B cell (primary cell): ENCODE data around the gene TCERG1L. TPM values are rescaled to one million over a fixed set of nuclear protein-coding genes. Genes with fewer than 3 reads are reported as not detected.

Source experiments
- ATAC-seq: fragments of 200-7000 bp; cut with Tn5 transposase; one replicate; pipeline ENCODE4 v1.10.0; 2021; ENCODE audit warnings: low read depth, mild to moderate bottlenecking, moderate number of reproducible peaks, moderate library complexity
- CTCF ChIA-PET: fragments of 350-600 bp; sonication (Branson Sonifier 250); formaldehyde crosslinking; loops from one replicate; lab custom pipeline; 2021; ENCODE audit warnings: antibody characterized with exemption, inconsistent platforms; lab: Charles Lee
- POLR2A ChIA-PET: fragments of 350-600 bp; sonication (Branson Sonifier 250); formaldehyde crosslinking; loops from one replicate; lab custom pipeline; 2021; ENCODE audit warnings: antibody characterized with exemption; lab: Charles Lee
- DNase-seq: peaks from one replicate; pipeline ENCODE4 v3.0.0; 2013
- H2AFZ ChIP-seq: 2 replicates; pipeline ENCODE4 v1.6.1; 2012; ENCODE audit warnings: mild to moderate bottlenecking, low read depth, low read length; ENCODE audit not compliant: insufficient read depth, poor library complexity, severe bottlenecking
- H3K27ac ChIP-seq, 2 donors: 1 replicate in 1 of 2; 2 replicates in 1 of 2; pipeline ENCODE4 v1.5.1; 2012 to 2013; ENCODE audit warnings: low read length in 2 of 2, mild to moderate bottlenecking in 2 of 2, moderate library complexity in 1 of 2
- H3K27me3 ChIP-seq, 4 experiments: fragments of 200-600 bp in 1 of 4; sonication (generic) in 1 of 4; replicated peaks in 1 of 4; 1 replicate in 2 of 4; 2 replicates in 2 of 4; pipeline versions ENCODE4 v1.6.1 to v1.7.0; 2013 to 2016; ENCODE audit warnings: low read length in 3 of 4, mild to moderate bottlenecking in 2 of 4, mixed read lengths in 1 of 4, moderate library complexity in 1 of 4; ENCODE audit not compliant: insufficient read depth in 4 of 4, control insufficient read depth in 3 of 4; ENCODE audit errors: control extremely low read depth in 1 of 4
- H3K36me3 ChIP-seq, 2 experiments: replicated peaks in 1 of 2; 1 replicate in 1 of 2; 2 replicates in 1 of 2; pipeline versions ENCODE4 v1.6.1 to v1.7.1; 2013; ENCODE audit warnings: low read length in 1 of 2; ENCODE audit not compliant: insufficient read depth in 2 of 2, control insufficient read depth in 1 of 2; ENCODE audit errors: control extremely low read depth in 1 of 2, extremely low read depth in 1 of 2
- H3K4me1 ChIP-seq, 2 donors: fragments of 200-600 bp in 1 of 2; sonication (generic) in 1 of 2; 1 replicate in 1 of 2; 2 replicates in 1 of 2; pipeline versions ENCODE4 v1.5.1 to v1.6.1; 2013 to 2017; ENCODE audit warnings: low read length in 2 of 2; ENCODE audit not compliant: control insufficient read depth in 2 of 2, insufficient read depth in 2 of 2
- H3K4me2 ChIP-seq: replicated peaks from 2 replicates; pipeline ENCODE3; 2012; ENCODE audit warnings: mild to moderate bottlenecking, low read depth, low read length; ENCODE audit not compliant: poor library complexity, severe bottlenecking
- H3K4me3 ChIP-seq, 5 experiments: fragments of 200-600 bp in 1 of 5; sonication (generic) in 1 of 5; 1 replicate in 3 of 5; 2 replicates in 2 of 5; pipeline versions ENCODE4 v1.5.1 to v1.7.0; 2011 to 2016; ENCODE audit warnings: low read length in 4 of 5, mild to moderate bottlenecking in 4 of 5, low read depth in 2 of 5, control low read depth in 1 of 5, moderate library complexity in 1 of 5; ENCODE audit not compliant: insufficient read depth in 1 of 5; ENCODE audit errors: control extremely low read depth in 1 of 5, extremely low read depth in 1 of 5
- H3K79me2 ChIP-seq: fragments of 200-600 bp; sonication (generic); one replicate; pipeline ENCODE4 v1.6.0; 2016; ENCODE audit warnings: low read length; ENCODE audit not compliant: control insufficient read depth, insufficient read depth
- H3K9ac ChIP-seq: fragments of 200-600 bp; sonication (generic); 2 replicates; pipeline ENCODE4 v1.6.1; 2017; ENCODE audit warnings: mild to moderate bottlenecking, low read length, moderate library complexity
- H3K9me3 ChIP-seq, 3 donors: one replicate each; pipeline versions ENCODE4 v1.6.1 to v1.7.1; 2013; ENCODE audit warnings: low read length in 2 of 3; ENCODE audit not compliant: control insufficient read depth in 2 of 3, insufficient read depth in 1 of 3; ENCODE audit errors: control extremely low read depth in 1 of 3
- H4K20me1 ChIP-seq: 2 replicates; pipeline ENCODE4 v1.6.0; 2012; ENCODE audit warnings: mild to moderate bottlenecking, low read length; ENCODE audit not compliant: insufficient read depth, control insufficient read depth, poor library complexity, severe bottlenecking
- H3K27ac Mint-ChIP-seq: one replicate; pipeline ENCODE4 v1.8.0; 2021; ENCODE audit warnings: mixed read lengths
- H3K27me3 Mint-ChIP-seq: one replicate; pipeline ENCODE4 v1.8.0; 2021; ENCODE audit warnings: mixed read lengths
- H3K4me1 Mint-ChIP-seq: one replicate; pipeline ENCODE4 v1.8.0; 2021; ENCODE audit warnings: mixed read lengths
- H3K4me3 Mint-ChIP-seq: one replicate; pipeline ENCODE4 v1.8.0; 2021; ENCODE audit warnings: mixed read lengths
- H3K9me3 Mint-ChIP-seq: one replicate; pipeline ENCODE4 v1.8.0; 2022; ENCODE audit warnings: mixed read lengths; ENCODE audit not compliant: insufficient read depth
- EZH2 ChIP-seq: IDR thresholded peaks from 2 replicates; pipeline ENCODE4 v1.6.1; 2012; ENCODE audit warnings: borderline replicate concordance, low read depth, mild to moderate bottlenecking, moderate library complexity, low read length; ENCODE audit not compliant: insufficient read depth, poor library complexity, severe bottlenecking
- WGBS: methylation state at CpG from one replicate; pipeline ENCODE4 v1.1.5; 2013; ENCODE audit warnings: missing lambda C conversion rate; ENCODE audit not compliant: insufficient coverage; 5-methylcytosine and 5-hydroxymethylcytosine counted together
- intact Hi-C: fragments of 100-400 bp; cut with micrococcal nuclease; formaldehyde crosslinking; loops from one replicate; pipeline ENCODE4 v1.10.0; 2022
- polyA plus RNA-seq: library from polyadenylated mRNA; depleted of rRNA; stranded (reverse); fragments of >200 nt; gene quantifications from 2 replicates; pipeline ENCODE4 v1.2.3, GENCODE V29; 2012
- total RNA-seq, 2 donors: library from RNA; stranded (reverse); fragments of 120-200 nt in 1 of 2; gene quantifications; 1 replicate in 1 of 2; 2 replicates in 1 of 2; pipeline versions ENCODE4 v1.2.3 to v1.2.4, GENCODE V29; 2013 to 2022
- TF ChIP-seq, protein P1 (sequence below): fragments of 200-600 bp; IDR thresholded peaks from one replicate; pipeline ENCODE4 v1.8.0; 2022; ENCODE audit warnings: antibody characterized with exemption, mild to moderate bottlenecking

The TCERG1L gene
- total and polyA plus RNA-seq, 2 donors (not counting 1 experiment from before 2014, with no cell fraction given), result 0.10 TPM; not detected in 1

DNA sequence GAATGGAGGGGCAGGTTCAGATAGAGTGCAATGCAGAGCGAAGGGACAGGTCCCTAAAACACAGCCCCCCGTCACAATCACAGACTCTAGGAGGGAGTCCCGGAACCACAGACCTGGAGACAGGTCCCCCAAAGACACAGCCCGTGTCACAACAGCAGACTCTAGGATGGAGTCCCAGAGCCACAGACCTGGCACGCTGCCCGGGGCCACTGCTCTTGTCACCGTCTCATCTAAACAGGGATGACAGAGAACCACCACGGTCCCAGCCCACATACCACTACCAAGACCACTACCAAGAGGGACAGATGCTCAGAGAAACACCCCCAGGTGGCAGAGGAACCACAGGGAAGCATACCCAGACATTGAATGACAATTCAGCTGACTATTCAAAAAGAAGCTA is 183.9 kb downstream of the TCERG1L start:
- no peak overlapping the region for H3K4me3 Mint-ChIP-seq
- peaks cover 0 to 37% (median 0%) of the 10 kb centered on the region in 3 donors for H3K9me3 ChIP-seq
- POLR2A ChIA-PET, result no interaction called here
- H3K4me3 ChIP-seq, result no peak overlapping the region
- H3K4me2 ChIP-seq, result no peak overlapping the region
- H3K27ac Mint-ChIP-seq, result no peak overlapping the region
- intact Hi-C loops, result no loop called here
- CTCF ChIA-PET, result no interaction called here
- H3K4me1 ChIP-seq, result no peaks in the 10 kb centered on the region
- ATAC-seq (no peak), DNase-seq (peak; percentile 12)
- H4K20me1 ChIP-seq, result no peaks in the 10 kb centered on the region
- no peaks in the 10 kb centered on the region for H3K4me1 Mint-ChIP-seq
- no peaks in the 10 kb centered on the region for H3K27me3 Mint-ChIP-seq
- TF ChIP-seq, protein P1, sequence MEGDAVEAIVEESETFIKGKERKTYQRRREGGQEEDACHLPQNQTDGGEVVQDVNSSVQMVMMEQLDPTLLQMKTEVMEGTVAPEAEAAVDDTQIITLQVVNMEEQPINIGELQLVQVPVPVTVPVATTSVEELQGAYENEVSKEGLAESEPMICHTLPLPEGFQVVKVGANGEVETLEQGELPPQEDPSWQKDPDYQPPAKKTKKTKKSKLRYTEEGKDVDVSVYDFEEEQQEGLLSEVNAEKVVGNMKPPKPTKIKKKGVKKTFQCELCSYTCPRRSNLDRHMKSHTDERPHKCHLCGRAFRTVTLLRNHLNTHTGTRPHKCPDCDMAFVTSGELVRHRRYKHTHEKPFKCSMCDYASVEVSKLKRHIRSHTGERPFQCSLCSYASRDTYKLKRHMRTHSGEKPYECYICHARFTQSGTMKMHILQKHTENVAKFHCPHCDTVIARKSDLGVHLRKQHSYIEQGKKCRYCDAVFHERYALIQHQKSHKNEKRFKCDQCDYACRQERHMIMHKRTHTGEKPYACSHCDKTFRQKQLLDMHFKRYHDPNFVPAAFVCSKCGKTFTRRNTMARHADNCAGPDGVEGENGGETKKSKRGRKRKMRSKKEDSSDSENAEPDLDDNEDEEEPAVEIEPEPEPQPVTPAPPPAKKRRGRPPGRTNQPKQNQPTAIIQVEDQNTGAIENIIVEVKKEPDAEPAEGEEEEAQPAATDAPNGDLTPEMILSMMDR, result no peak
- TF ChIP-seq EZH2, result no peak
- H3K9me3 Mint-ChIP-seq, result peaks cover 3% of the 10 kb centered on the region
- H3K9ac ChIP-seq, result no peak overlapping the region
- no peaks in the 10 kb centered on the region for H3K79me2 ChIP-seq
- WGBS, result 59% methylated on average over 8 of the region's 8 CpGs
- no peak overlapping the region for H2AFZ ChIP-seq
- H3K27me3 ChIP-seq, result no peaks in the 10 kb centered on the region
- no peak overlapping the region for H3K27ac ChIP-seq
- no peaks in the 10 kb centered on the region for H3K36me3 ChIP-seq

DNA sequence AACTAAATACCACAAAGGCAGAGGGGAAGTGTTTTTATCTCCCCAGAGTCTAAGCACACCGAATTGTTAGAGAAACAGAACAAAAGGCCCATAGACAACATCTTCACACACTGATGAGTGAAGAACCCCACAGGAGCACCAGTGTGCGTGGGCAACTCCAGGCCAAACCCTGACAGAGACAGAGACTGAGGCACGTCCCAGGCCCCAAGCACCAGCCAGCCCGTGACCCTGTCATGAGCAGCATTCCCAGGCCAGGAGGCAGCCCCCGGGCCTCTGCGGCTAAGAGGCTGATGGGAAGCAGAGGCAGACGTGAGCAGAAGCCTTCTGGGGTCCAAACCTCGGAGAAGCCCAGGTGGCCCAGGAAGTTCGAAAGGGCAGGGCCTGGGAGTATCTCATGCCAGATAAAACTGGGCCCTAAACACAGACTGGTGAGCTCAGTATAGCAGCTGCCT is 184.4 kb downstream of the TCERG1L start:
- no peaks in the 10 kb centered on the region for H3K4me1 ChIP-seq
- H3K4me3 ChIP-seq, result no peak overlapping the region
- Mint-ChIP-seq H3K4me3 (no peak overlapping the region), H3K4me1 (no peaks in the 10 kb centered on the region), H3K27me3 (no peaks in the 10 kb centered on the region), H3K9me3 (peaks cover 3% of the 10 kb centered on the region), H3K27ac (no peak overlapping the region)
- H3K79me2 ChIP-seq, result no peaks in the 10 kb centered on the region
- H3K27ac ChIP-seq, result no peak overlapping the region
- H3K27me3 ChIP-seq, result no peaks in the 10 kb centered on the region
- no peaks in the 10 kb centered on the region for H3K36me3 ChIP-seq
- TF ChIP-seq, protein P1, result no peak
- TF ChIP-seq EZH2, result no peak
- H3K9ac ChIP-seq, result no peak overlapping the region
- no peaks in the 10 kb centered on the region for H4K20me1 ChIP-seq
- ATAC-seq (no peak), DNase-seq (no peak)
- intact Hi-C loops, result no loop called here
- CTCF ChIA-PET, result no interaction called here
- WGBS, result 59% methylated on average over 8 of the region's 9 CpGs
- no peak overlapping the region for H2AFZ ChIP-seq
- H3K9me3 ChIP-seq, result peaks cover 0 to 33% (median 0%) of the 10 kb centered on the region in 3 donors
- H3K4me2 ChIP-seq, result no peak overlapping the region
- POLR2A ChIA-PET, result no interaction called here
